MM.1S (cell line): ENCODE data around the gene LTN1.

Source experiments
- DNase-seq: peaks from one replicate; pipeline ENCODE4 v3.0.0-alpha.2; 2015
- H2AFZ ChIP-seq: fragments of 300-600 bp; sonication (generic); 2 replicates; pipeline ENCODE4 v1.6.0; 2016; ENCODE audit warnings: antibody characterized with exemption, low read length
- H3F3A ChIP-seq: fragments of 300-600 bp; sonication (generic); 2 replicates; pipeline ENCODE4 v1.6.1; 2016; ENCODE audit warnings: mild to moderate bottlenecking, antibody characterized with exemption, low read length, moderate library complexity, mixed read lengths; ENCODE audit not compliant: insufficient read depth
- H3K27ac ChIP-seq: fragments of 300-600 bp; sonication (generic); 2 replicates; pipeline ENCODE4 v1.5.1; 2016; ENCODE audit warnings: mild to moderate bottlenecking, low read length
- H3K27me3 ChIP-seq: fragments of 300-600 bp; sonication (generic); replicated peaks from 2 replicates; pipeline ENCODE4 v1.6.0; 2016; ENCODE audit warnings: low read length; ENCODE audit not compliant: insufficient read depth
- H3K36me3 ChIP-seq: fragments of 300-600 bp; sonication (generic); replicated peaks from 2 replicates; pipeline ENCODE4 v1.6.1; 2016; ENCODE audit warnings: mild to moderate bottlenecking, low read length, mixed read lengths; ENCODE audit not compliant: insufficient read depth
- H3K4me1 ChIP-seq: fragments of 300-600 bp; sonication (generic); 2 replicates; pipeline ENCODE4 v1.6.1; 2016; ENCODE audit warnings: low read length, mixed read lengths
- H3K4me2 ChIP-seq: fragments of 300-600 bp; sonication (generic); 2 replicates; pipeline ENCODE4 v1.6.0; 2016; ENCODE audit warnings: low read depth, low read length
- H3K4me3 ChIP-seq: fragments of 300-600 bp; sonication (generic); 2 replicates; pipeline ENCODE4 v1.5.1; 2016; ENCODE audit warnings: low read length, mixed read lengths
- H3K79me2 ChIP-seq: fragments of 300-600 bp; sonication (generic); 2 replicates; pipeline ENCODE4 v1.6.1; 2016; ENCODE audit warnings: mixed run types, low read length, mixed read lengths
- H3K9ac ChIP-seq: fragments of 300-600 bp; sonication (generic); 2 replicates; pipeline ENCODE4 v1.6.1; 2016; ENCODE audit warnings: low read length, mixed read lengths
- H3K9me2 ChIP-seq: fragments of 300-600 bp; sonication (generic); replicated peaks from 2 replicates; pipeline ENCODE4 v1.6.1; 2016; ENCODE audit warnings: mild to moderate bottlenecking, low read length, mixed read lengths; ENCODE audit not compliant: insufficient read depth
- H3K9me3 ChIP-seq: fragments of 300-600 bp; sonication (generic); replicated peaks from 2 replicates; pipeline ENCODE4 v1.6.1; 2016; ENCODE audit warnings: mild to moderate bottlenecking, low read length, mixed read lengths; ENCODE audit not compliant: insufficient read depth
- H4K20me1 ChIP-seq: fragments of 300-600 bp; sonication (generic); 2 replicates; pipeline ENCODE4 v1.6.1; 2016; ENCODE audit warnings: mild to moderate bottlenecking, low read length, moderate library complexity, mixed read lengths; ENCODE audit not compliant: insufficient read depth
- EZH2 ChIP-seq: fragments of 300-600 bp; sonication (generic); optimal IDR thresholded peaks from 2 replicates; pipeline ENCODE3; 2017; ENCODE audit warnings: low read depth, mild to moderate bottlenecking, antibody characterized with exemption, low read length, mixed read lengths
- EZH2phosphoT487 ChIP-seq: fragments of 300-600 bp; sonication (generic); IDR thresholded peaks from 2 replicates; pipeline ENCODE4 v1.6.1; 2018; ENCODE audit warnings: antibody characterized with exemption, low read length
- TF ChIP-seq, protein P1 (sequence below): fragments of 300-600 bp; sonication (generic); IDR thresholded peaks from 2 replicates; pipeline ENCODE4 v1.5.1; 2016; ENCODE audit warnings: antibody characterized with exemption, low read length, mixed read lengths

Gene LTN1

DNA sequence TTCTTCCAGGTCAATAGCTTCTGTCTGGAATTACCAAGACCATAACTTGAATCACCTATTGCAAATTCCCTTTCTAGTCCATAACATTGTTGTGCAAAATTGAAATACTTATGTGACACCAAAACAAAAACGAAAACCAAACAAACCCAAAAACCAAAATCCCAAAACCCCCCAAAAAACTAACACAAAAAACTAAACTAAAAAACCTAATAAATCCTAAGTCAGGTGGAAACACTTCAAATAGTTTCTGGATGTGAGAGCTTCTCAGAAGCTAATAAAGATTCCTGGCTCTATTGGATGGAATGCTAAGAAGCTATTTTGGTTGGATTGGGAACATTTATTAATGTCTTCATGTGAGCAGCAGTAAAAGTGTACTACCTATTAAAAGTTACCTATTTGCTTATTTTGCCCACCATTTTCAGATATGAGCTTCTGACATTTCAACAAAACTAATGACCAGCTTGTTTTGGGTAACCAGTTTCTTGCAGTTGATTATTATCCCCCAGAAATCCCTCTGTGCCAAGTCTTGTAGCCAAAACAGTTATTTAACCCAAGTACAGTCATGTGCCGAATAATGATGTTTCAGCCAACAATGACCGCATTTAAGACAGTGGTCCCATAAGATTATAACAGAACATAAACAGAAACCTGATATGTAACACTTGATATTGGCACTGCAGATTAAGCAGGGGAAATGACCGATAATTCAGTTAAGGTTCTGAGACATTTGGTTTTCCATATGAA lies 76.4 kb downstream of the LTN1 start:
- no peak overlapping the region for H3K27ac ChIP-seq
- no peak overlapping the region for H3K4me3 ChIP-seq
- no peaks in the 10 kb centered on the region for H3K36me3 ChIP-seq
- no peaks in the 10 kb centered on the region for H4K20me1 ChIP-seq
- no peaks in the 10 kb centered on the region for H3K27me3 ChIP-seq
- no peaks in the 10 kb centered on the region for H3K9me2 ChIP-seq
- H3F3A ChIP-seq: no peaks in the 10 kb centered on the region
- DNase-seq: no peak
- H3K9me3 ChIP-seq: no peaks in the 10 kb centered on the region
- no peak overlapping the region for H2AFZ ChIP-seq
- H3K4me1 ChIP-seq: no peaks in the 10 kb centered on the region
- TF ChIP-seq, protein P1, sequence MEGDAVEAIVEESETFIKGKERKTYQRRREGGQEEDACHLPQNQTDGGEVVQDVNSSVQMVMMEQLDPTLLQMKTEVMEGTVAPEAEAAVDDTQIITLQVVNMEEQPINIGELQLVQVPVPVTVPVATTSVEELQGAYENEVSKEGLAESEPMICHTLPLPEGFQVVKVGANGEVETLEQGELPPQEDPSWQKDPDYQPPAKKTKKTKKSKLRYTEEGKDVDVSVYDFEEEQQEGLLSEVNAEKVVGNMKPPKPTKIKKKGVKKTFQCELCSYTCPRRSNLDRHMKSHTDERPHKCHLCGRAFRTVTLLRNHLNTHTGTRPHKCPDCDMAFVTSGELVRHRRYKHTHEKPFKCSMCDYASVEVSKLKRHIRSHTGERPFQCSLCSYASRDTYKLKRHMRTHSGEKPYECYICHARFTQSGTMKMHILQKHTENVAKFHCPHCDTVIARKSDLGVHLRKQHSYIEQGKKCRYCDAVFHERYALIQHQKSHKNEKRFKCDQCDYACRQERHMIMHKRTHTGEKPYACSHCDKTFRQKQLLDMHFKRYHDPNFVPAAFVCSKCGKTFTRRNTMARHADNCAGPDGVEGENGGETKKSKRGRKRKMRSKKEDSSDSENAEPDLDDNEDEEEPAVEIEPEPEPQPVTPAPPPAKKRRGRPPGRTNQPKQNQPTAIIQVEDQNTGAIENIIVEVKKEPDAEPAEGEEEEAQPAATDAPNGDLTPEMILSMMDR: no peak
- TF ChIP-seq EZH2phosphoT487 (no peak), EZH2 (no peak)
- H3K4me2 ChIP-seq: no peak overlapping the region
- H3K9ac ChIP-seq: no peak overlapping the region
- no peaks in the 10 kb centered on the region for H3K79me2 ChIP-seq

DNA sequence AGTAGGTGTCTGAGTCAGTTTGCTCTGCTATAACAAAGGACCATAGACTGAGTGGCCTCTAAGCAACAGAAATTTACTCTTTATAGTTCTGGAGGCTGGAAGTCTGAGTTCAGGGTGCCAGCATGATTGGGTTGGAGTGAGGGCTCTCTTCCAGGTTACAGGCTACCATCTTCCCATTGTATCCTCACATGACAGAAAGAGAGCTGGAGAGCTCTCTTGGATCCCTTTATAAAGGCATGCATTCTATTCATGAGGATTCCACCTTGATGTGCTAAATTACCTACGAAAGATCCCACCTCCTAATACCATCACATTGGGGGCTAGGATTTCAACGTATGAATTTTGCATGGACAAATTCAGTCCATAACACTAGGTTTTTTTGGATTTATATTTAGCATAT lies 79.6 kb downstream of the LTN1 start:
- H3K79me2 ChIP-seq: no peaks in the 10 kb centered on the region
- H3K9ac ChIP-seq: no peak overlapping the region
- no peak for DNase-seq
- no peak overlapping the region for H3K4me2 ChIP-seq
- no peaks in the 10 kb centered on the region for H3K9me2 ChIP-seq
- no peaks in the 10 kb centered on the region for H4K20me1 ChIP-seq
- H3K9me3 ChIP-seq: no peaks in the 10 kb centered on the region
- TF ChIP-seq, protein P1: no peak
- no peak for TF ChIP-seq EZH2
- no peak for TF ChIP-seq EZH2phosphoT487
- no peaks in the 10 kb centered on the region for H3K4me1 ChIP-seq
- no peaks in the 10 kb centered on the region for H3F3A ChIP-seq
- H2AFZ ChIP-seq: no peak overlapping the region
- no peaks in the 10 kb centered on the region for H3K36me3 ChIP-seq
- H3K4me3 ChIP-seq: no peak overlapping the region
- no peak overlapping the region for H3K27ac ChIP-seq
- H3K27me3 ChIP-seq: no peaks in the 10 kb centered on the region

DNA sequence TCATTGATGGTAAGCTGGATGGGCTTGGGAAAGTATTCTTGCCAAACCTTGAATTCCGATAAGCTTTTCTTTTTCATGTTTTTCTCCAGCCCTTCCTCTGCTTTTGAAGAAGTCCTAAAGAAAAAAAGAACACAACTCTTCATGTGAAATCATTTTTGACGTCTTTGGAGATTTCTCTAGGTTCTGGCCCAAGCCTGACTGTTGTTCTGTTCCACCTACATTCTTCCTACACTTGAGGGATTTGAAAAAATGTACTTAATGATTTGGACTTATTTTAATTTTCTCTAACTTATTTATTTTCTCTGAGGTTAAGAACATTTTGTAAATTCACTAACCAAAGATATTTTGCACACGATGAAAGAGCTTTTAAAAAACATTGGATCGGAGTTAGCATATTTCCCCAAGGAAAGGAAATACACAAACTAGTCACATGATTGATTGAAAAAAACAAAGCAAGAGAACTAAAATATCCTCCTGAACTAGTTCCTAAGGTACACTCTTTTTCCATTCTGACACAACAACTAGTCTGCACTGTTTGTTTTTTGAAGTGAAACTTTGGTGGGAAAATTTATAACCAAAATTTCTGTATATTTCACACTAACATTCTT lies 82.3 kb downstream of the LTN1 start:
- Histone ChIP-seq H3K9me2 (no peaks in the 10 kb centered on the region), H2AFZ (no peak overlapping the region), H3K4me2 (no peak overlapping the region), H3K4me3 (no peak overlapping the region), H3K79me2 (no peaks in the 10 kb centered on the region), H3K9ac (no peak overlapping the region), H3K9me3 (no peaks in the 10 kb centered on the region), H3K36me3 (no peaks in the 10 kb centered on the region), H3K4me1 (no peaks in the 10 kb centered on the region), H4K20me1 (no peaks in the 10 kb centered on the region), H3F3A (no peaks in the 10 kb centered on the region), H3K27me3 (no peaks in the 10 kb centered on the region), H3K27ac (no peak overlapping the region)
- DNase-seq: no peak
- TF ChIP-seq EZH2phosphoT487 (no peak), EZH2 (no peak)
- TF ChIP-seq, protein P1: no peak
